ENCODE measurements around the gene GNPTAB. TPM values are rescaled to one million over a fixed set of nuclear protein-coding genes. Genes with fewer than 3 reads are reported as not detected.

Gene GNPTAB
- total RNA-seq, 1 donor from 2014 or later = 28.7 TPM

DNA sequence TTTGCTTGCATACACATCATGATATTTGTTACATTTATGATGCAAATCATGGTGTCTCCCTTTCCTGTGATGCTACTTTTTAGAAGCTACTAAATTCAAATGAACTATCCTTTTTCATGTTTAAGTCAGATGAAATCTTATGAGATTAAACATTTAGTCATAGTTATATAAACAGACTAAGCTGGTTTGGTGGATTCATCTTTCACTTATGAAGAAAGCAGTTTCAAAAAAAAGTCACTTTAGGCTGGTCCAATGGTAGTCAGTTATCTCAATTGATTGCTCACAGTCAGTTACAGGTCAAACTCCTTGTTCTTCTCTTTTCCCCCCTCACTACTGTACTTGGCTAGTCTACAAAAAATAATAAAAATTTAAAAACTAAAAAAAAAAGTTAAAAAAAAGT, 111.2 kb downstream of the GNPTAB start:
- TF ChIP-seq POLR2AphosphoS5 (IDR thresholded peaks at IDR 0.05; ENCODE audit: insufficient read depth in 1 of 2, low read depth in 1 of 2) = no peak
- TF ChIP-seq, protein P1, sequence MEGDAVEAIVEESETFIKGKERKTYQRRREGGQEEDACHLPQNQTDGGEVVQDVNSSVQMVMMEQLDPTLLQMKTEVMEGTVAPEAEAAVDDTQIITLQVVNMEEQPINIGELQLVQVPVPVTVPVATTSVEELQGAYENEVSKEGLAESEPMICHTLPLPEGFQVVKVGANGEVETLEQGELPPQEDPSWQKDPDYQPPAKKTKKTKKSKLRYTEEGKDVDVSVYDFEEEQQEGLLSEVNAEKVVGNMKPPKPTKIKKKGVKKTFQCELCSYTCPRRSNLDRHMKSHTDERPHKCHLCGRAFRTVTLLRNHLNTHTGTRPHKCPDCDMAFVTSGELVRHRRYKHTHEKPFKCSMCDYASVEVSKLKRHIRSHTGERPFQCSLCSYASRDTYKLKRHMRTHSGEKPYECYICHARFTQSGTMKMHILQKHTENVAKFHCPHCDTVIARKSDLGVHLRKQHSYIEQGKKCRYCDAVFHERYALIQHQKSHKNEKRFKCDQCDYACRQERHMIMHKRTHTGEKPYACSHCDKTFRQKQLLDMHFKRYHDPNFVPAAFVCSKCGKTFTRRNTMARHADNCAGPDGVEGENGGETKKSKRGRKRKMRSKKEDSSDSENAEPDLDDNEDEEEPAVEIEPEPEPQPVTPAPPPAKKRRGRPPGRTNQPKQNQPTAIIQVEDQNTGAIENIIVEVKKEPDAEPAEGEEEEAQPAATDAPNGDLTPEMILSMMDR (IDR thresholded peaks at IDR 0.05) = no peak
- no peak for TF ChIP-seq POLR2A (IDR thresholded peaks at IDR 0.05)
- Histone ChIP-seq H3K9me3 (no peaks in the 10 kb centered on the region), H3K27me3 (no peaks in the 10 kb centered on the region), H3K36me3 (peaks cover 0 to 20% of the 10 kb centered on the region in 2 donors), H3K4me3 (no peak overlapping the region), H3K27ac (no peak overlapping the region), H3K4me1 (peaks cover 6% of the 10 kb centered on the region)
- no peak for DNase-seq (ENCODE audit: extremely low spot score in 2 of 2)
- intact Hi-C loops (cut with DNase I) = no loop called here

DNA sequence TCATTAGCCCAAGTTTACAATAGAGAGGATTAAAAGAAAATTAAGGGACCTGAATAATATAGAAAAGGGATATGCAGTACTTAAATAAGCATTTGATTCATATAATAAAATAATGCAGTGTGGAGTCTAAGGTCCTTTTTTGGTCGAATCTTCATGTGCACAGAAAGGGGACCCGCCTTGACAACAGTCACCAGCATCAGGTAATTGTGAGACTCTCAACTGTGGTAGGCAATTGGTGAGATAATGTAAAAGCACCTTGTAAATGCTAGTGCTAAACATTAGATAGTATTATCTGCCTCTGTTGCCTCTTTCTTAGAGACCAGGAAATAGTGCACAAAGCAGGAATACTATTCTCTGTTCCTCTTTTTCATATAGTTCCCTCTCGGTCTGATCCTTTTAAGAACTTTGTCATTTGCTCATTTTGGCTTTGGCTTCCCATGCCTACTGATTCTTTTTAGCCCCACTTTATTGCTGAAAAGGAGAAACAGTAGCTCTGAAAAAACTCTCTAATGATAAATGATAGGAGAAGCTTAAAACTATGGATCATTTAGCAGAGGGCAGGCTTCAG, 115.8 kb downstream of the GNPTAB start:
- peaks cover 0 to 5% of the 10 kb centered on the region in 2 donors for H3K36me3 ChIP-seq
- H3K9me3 ChIP-seq = no peaks in the 10 kb centered on the region
- TF ChIP-seq, protein P1 (IDR thresholded peaks at IDR 0.05) = no peak
- H3K4me3 ChIP-seq = no peak overlapping the region
- peaks cover 33% of the 10 kb centered on the region for H3K4me1 ChIP-seq
- no peak overlapping the region for H3K27ac ChIP-seq
- no peak for DNase-seq (ENCODE audit: extremely low spot score in 2 of 2)
- no peaks in the 10 kb centered on the region for H3K27me3 ChIP-seq
- intact Hi-C loops (cut with DNase I) = no loop called here

DNA sequence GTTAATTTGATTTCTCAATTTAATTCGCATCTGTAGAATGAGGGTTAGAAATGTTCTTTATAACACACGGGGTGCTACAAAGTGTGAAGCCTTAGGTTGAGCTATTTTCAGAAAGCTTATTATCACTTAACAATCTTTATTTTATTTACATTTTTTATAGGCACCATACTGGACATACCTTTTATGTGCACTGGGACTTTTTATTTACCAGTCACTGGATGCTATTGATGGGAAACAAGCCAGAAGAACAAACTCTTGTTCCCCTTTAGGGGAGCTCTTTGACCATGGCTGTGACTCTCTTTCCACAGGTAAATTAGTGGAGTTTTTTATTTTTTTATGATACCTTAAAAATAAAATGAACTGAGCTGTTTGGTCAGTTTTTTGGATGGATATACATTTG, 116.8 kb downstream of the GNPTAB start:
- Histone ChIP-seq H3K9me3 (no peaks in the 10 kb centered on the region), H3K27ac (peak overlapping the region; percentile 72), H3K36me3 (no peaks in the 10 kb centered on the region), H3K27me3 (no peaks in the 10 kb centered on the region), H3K4me3 (no peak overlapping the region), H3K4me1 (peaks cover 39% of the 10 kb centered on the region)
- intact Hi-C loops (cut with DNase I) = no loop called here
- no peak for DNase-seq (ENCODE audit: extremely low spot score in 2 of 2)
- TF ChIP-seq, protein P1 (IDR thresholded peaks at IDR 0.05) = no peak
- TF ChIP-seq POLR2AphosphoS5 (IDR thresholded peaks at IDR 0.05; ENCODE audit: insufficient read depth in 1 of 2, low read depth in 1 of 2) (no peak), POLR2A (IDR thresholded peaks at IDR 0.05) (no peak)

DNA sequence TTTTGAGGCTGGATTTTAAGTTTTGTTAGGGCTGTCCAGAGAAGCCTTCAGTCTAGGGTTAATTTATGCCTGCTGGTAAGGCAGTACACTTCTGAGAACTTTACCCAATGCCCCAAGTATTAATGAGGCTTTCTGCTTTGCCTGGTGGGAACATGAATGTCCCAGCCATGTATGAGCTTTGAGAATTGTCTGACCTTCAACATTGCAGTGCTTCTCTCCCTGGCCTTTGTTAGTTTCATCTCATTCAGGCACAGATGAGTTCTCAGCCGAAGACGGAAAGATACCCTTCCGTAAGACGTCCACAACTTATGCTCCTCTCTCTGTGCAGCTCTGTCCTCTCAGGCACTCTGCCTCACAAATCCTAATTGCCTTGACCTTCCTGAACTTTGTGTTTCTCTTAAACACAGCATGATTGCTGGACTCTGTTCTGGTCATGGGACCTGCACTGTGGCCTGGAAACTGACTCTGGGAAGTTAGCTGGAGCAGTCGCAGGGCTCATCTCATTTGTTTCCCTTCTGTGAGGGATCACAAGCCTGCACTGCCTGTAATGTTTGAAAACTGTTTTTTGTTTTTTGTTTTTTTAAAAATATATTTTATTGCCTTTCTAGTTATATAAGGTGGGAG, 117.6 kb downstream of the GNPTAB start:
- Histone ChIP-seq H3K27ac (peak overlapping the region; percentile 72), H3K36me3 (no peaks in the 10 kb centered on the region), H3K9me3 (no peaks in the 10 kb centered on the region), H3K27me3 (no peaks in the 10 kb centered on the region), H3K4me3 (no peak overlapping the region), H3K4me1 (peaks cover 39% of the 10 kb centered on the region)
- TF ChIP-seq POLR2AphosphoS5 (IDR thresholded peaks at IDR 0.05; ENCODE audit: insufficient read depth in 1 of 2, low read depth in 1 of 2) = peak in 1 of 2 donors; percentile 31
- TF ChIP-seq POLR2A (IDR thresholded peaks at IDR 0.05) = no peak
- no peak for DNase-seq (ENCODE audit: extremely low spot score in 2 of 2)
- intact Hi-C loops (cut with DNase I) = no loop called here

DNA sequence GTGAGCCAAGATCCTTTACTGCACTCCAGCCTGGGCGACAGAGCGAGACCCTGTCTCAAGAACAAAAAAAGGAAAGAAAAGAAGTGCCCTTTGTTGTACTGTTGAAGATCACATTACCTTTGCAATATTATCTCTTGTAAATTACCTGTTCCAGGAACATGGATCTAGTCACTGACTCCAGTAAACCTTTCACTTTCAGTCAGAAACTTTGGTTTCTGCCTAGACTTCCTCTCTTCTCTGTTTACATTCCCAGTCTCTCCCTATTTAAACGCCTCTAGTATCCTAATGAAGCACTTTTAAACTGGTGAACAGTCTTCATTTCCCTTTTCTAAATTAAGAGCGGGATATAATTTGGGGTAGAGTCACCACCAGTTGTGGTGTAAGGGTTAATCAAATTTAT, 120.5 kb downstream of the GNPTAB start:
- H3K36me3 ChIP-seq = no peaks in the 10 kb centered on the region
- H3K4me1 ChIP-seq = peaks cover 38% of the 10 kb centered on the region
- DNase-seq (ENCODE audit: extremely low spot score in 2 of 2) = no peak
- no peaks in the 10 kb centered on the region for H3K9me3 ChIP-seq
- no peak overlapping the region for H3K27ac ChIP-seq
- no peak overlapping the region for H3K4me3 ChIP-seq
- TF ChIP-seq POLR2A (IDR thresholded peaks at IDR 0.05) (no peak), POLR2AphosphoS5 (IDR thresholded peaks at IDR 0.05; ENCODE audit: insufficient read depth in 1 of 2, low read depth in 1 of 2) (no peak)
- TF ChIP-seq, protein P1 (IDR thresholded peaks at IDR 0.05) = no peak
- no peaks in the 10 kb centered on the region for H3K27me3 ChIP-seq
- intact Hi-C loops (cut with DNase I) = no loop called here
